Esophagus squamous epithelium (tissue), 5 donors: ENCODE measurements around the gene CROCC2. TPM values are rescaled to one million over a fixed set of nuclear protein-coding genes. Genes with fewer than 3 reads are reported as not detected.

Source experiments
- DNase-seq: peaks from one replicate; lab custom pipeline; 2025; lab: John Stamatoyannopoulos, UW
- H3K27ac ChIP-seq, 4 donors: fragments of 200-600 bp; sonication (generic); one replicate each; pipeline ENCODE4 v1.5.1; 2016 to 2019; ENCODE audit warnings: mild to moderate bottlenecking in 1 of 4
- H3K27me3 ChIP-seq, 4 donors: fragments of 200-600 bp; sonication (generic); 1 replicate in 3 of 4; 2 replicates in 1 of 4; pipeline versions ENCODE4 v1.5.1 to v1.6.0; 2017 to 2021; ENCODE audit warnings: antibody characterized with exemption in 1 of 4
- H3K36me3 ChIP-seq, 3 donors: fragments of 200-600 bp; sonication (generic); one replicate each; pipeline ENCODE4 v1.5.1; 2016 to 2019
- H3K4me1 ChIP-seq, 3 donors: fragments of 200-600 bp; sonication (generic); one replicate each; pipeline ENCODE4 v1.5.1; 2017 to 2019
- H3K4me3 ChIP-seq, 4 donors: fragments of 200-600 bp; sonication (generic); 1 replicate in 3 of 4; 2 replicates in 1 of 4; pipeline ENCODE4 v1.5.1; 2016 to 2019; ENCODE audit warnings: mild to moderate bottlenecking in 2 of 4, moderate library complexity in 1 of 4
- H3K9me3 ChIP-seq, 3 donors: fragments of 200-600 bp; sonication (generic); one replicate each; pipeline ENCODE4 v1.5.1; 2016 to 2019
- CTCF ChIP-seq, 6 experiments: fragments of 450-650 bp in 4 of 6; fragments of 200-600 bp in 2 of 6; sonication (generic) in 2 of 6; IDR thresholded peaks; one replicate each; pipeline ENCODE4 v1.5.1; 2016 to 2019; ENCODE audit warnings: antibody characterized with exemption in 6 of 6, mild to moderate bottlenecking in 4 of 6, moderate library complexity in 4 of 6
- POLR2A ChIP-seq, 4 donors: fragments of 450-650 bp; IDR thresholded peaks; one replicate each; pipeline ENCODE4 v1.6.1; 2017; ENCODE audit warnings: antibody characterized with exemption in 4 of 4, mild to moderate bottlenecking in 4 of 4, moderate library complexity in 3 of 4
- WGBS, 2 donors: methylation state at CpG; one replicate each; pipeline ENCODE4 v1.1.5; 2018; 5-methylcytosine and 5-hydroxymethylcytosine counted together
- intact Hi-C: fragments of 100-400 bp; cut with DNase I; formaldehyde crosslinking; loops from one replicate; pipeline ENCODE4 v1.15.0; 2022
- total RNA-seq, 4 donors: library from RNA; depleted of rRNA; stranded (reverse); fragments of >200 nt; gene quantifications; one replicate each; pipeline ENCODE4 v1.1.0, GENCODE V29; 2016
- donor health status: DM: yes; HTN: yes; CAD: no.

The CROCC2 gene
- total RNA-seq, 4 donors from 2014 or later = not detected

DNA sequence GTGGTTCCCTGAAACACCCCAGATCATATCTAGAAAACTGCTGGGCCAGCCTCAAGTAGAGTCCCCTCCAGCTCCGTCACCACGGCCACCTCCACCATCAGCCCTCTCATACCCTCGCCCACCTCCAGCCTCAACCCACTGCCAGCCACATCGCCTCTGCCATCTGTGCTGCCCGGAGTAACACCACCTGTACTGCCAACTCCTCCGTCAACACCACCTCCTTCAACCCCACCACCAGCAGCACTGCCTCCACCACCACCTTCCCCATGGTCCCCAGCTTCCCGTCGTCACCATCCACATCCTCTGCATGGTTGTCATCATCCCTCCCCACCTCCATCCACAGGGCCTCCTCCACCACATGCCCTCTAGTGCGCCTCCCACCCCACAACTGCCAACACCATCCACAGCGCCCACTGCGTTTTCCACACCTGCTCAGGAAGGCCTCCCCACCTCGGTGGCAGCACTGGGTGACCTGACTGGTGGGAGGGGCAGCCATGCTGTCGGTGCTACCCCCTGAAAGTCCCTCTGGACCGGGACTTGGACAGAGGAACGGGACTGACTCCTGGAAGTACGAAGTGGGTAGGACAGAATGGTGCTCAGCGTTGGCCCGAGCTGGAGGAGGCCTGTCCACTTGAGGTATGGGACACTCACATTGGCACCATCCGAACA lies 93.9 kb downstream of the CROCC2 start:
- intact Hi-C loops = no loop called here
- peaks cover 12 to 64% (median 28%) of the 10 kb centered on the region in 3 donors for H3K4me1 ChIP-seq
- H3K9me3 ChIP-seq = peaks cover 0 to 18% (median 15%) of the 10 kb centered on the region in 3 donors
- peak overlapping the region in 2 of 4 donors; percentile 33 to 91 for H3K27ac ChIP-seq
- H3K4me3 ChIP-seq = peak overlapping the region; percentile 58 to 88 (median 66)
- WGBS, 2 donors = 85 to 90% methylated on average over 15 of the region's 19 CpGs
- DNase-seq = no peak
- TF ChIP-seq POLR2A (IDR thresholded peaks at IDR 0.05) (no peak), CTCF (IDR thresholded peaks at IDR 0.05) (no peak)
- H3K36me3 ChIP-seq = peaks cover 0 to 11% (median 0%) of the 10 kb centered on the region in 3 donors
- H3K27me3 ChIP-seq = peaks cover 0 to 23% (median 0%) of the 10 kb centered on the region in 4 donors

DNA sequence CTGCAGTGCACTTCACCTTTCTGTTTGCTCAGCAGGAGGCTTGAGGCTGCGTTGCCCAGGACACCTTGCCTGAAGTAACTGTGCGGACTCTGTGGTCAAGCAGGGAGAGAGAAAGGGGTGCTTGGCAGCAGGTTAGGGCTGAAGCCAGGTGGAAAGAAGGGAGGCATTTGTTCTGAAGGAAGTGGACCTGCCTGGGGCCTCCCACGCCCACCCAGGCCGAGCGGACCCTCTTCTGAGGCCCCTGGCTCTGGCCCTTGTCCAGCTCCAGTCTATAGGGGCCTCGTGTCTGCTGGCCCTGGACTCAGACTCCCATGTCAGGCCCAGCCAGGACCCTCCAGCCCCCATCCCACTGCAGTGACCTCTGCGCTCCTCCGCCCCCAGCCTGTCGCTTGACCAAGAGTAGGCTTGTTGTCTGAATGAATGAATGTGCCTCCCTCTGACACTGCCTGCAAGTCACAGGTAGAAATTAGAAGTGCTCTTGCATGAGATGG lies 94.7 kb downstream of the CROCC2 start:
- DNase-seq = no peak
- no peak overlapping the region for H3K27ac ChIP-seq
- H3K4me1 ChIP-seq = peaks cover 12 to 55% (median 28%) of the 10 kb centered on the region in 3 donors
- intact Hi-C loops = no loop called here
- H3K27me3 ChIP-seq = peaks cover 0 to 23% (median 0%) of the 10 kb centered on the region in 4 donors
- H3K4me3 ChIP-seq = peak overlapping the region in 1 of 4 donors; percentile 88
- peaks cover 0 to 24% (median 23%) of the 10 kb centered on the region in 3 donors for H3K9me3 ChIP-seq
- H3K36me3 ChIP-seq = peaks cover 0 to 14% (median 0%) of the 10 kb centered on the region in 3 donors
- no peak for TF ChIP-seq POLR2A (IDR thresholded peaks at IDR 0.05)
- no peak for TF ChIP-seq CTCF (IDR thresholded peaks at IDR 0.05)
- WGBS, 2 donors = 80 to 91% methylated on average over 4 to 9 of the region's 9 CpGs

DNA sequence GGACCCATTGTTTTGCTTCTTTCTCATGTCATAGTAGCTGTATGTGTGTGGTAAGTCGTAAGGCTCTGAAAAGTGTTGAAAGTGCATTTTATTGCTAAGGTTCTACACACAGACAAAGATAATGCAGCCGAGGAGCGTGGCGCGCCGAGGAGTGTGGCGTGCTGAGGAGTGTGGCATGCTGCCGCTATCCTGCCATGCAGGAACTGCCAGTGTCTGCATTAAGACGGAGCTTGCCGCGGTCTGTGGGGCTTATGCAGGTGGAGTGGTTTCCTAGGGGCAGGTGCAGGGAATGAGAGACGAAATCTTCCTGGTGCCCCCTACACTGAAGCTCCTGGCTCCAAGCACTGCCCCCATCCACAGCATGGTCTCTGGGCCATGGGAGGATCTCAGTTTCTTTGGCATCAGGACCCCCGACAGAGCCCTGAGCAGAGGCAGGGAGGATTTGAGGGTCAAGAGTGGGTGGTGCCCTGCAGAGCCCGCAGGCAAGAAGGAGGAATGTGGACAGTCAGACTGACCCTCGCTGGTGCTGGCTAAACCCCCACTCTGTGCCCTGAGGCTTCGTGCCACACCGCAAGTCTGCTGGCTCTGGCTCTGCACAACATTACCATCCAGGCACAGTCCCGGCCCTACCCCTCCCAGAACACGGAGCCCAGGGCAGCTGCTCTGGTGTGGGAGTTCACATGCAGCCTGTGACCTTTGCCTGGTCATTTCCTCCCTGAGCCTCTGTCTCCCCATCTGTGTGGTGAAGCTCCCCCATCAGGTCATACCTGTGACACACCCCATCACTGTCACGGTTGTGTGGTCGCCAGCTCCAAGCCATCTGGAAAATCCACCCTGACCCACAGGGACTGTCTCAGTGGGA lies 95.5 kb downstream of the CROCC2 start:
- peaks cover 0 to 23% (median 0%) of the 10 kb centered on the region in 4 donors for H3K27me3 ChIP-seq
- intact Hi-C loops = no loop called here
- H3K9me3 ChIP-seq = peaks cover 0 to 25% (median 24%) of the 10 kb centered on the region in 3 donors
- WGBS, 2 donors = 92 to 94% methylated on average over 13 to 14 of the region's 21 CpGs
- H3K36me3 ChIP-seq = peaks cover 0 to 14% (median 0%) of the 10 kb centered on the region in 3 donors
- DNase-seq = no peak
- peak overlapping the region in 1 of 4 donors; percentile 88 for H3K4me3 ChIP-seq
- no peak for TF ChIP-seq CTCF (IDR thresholded peaks at IDR 0.05)
- TF ChIP-seq POLR2A (IDR thresholded peaks at IDR 0.05) = no peak
- H3K27ac ChIP-seq = no peak overlapping the region
- H3K4me1 ChIP-seq = peaks cover 12 to 47% (median 24%) of the 10 kb centered on the region in 3 donors

DNA sequence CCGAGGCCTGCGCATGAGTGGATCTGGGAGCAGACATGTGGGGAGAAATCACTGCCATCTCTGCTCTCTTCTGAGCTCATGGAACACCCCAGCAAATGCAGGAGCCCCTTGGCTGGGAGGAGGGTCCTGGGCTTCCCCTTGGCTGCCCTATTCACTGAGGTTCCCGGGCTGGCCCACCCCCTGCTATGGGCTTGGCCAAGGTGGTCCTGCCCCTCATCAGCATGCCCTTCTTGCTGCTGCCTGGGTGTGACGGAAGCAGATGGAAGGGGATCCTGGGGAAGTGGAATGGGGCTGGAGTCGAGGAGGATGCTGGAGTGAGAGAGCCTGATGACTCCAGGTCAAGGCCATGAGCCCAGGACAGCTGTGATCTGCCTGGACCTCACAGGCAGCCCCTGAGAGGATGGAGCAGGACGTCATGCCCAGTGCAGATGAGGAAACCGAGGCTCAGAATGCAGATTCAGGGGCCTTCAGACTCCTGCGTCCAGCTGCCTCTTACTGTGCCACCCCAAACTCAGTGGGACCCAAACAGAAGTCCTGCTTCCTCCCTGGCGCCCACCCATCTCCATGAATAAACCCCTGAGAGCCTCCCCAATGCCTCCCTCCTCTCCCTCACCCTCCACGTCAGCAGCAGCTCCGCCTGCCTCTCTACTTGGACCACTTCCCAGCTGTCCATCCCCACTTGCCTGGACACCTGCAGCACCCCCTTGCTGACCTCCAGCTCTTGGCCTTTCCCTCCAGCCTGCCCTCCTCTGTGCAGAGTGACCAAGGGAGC lies 96.3 kb downstream of the CROCC2 start:
- peaks cover 0 to 28% (median 0%) of the 10 kb centered on the region in 4 donors for H3K27me3 ChIP-seq
- peak overlapping the region in 1 of 4 donors; percentile 8 for H3K4me3 ChIP-seq
- peaks cover 0 to 25% (median 24%) of the 10 kb centered on the region in 3 donors for H3K9me3 ChIP-seq
- WGBS, 2 donors = 85 to 94% methylated on average over 7 of the region's 11 CpGs
- peaks cover 0 to 14% (median 0%) of the 10 kb centered on the region in 3 donors for H3K36me3 ChIP-seq
- no peak for DNase-seq
- H3K4me1 ChIP-seq = peaks cover 5 to 39% (median 16%) of the 10 kb centered on the region in 3 donors
- TF ChIP-seq CTCF (IDR thresholded peaks at IDR 0.05) (no peak), POLR2A (IDR thresholded peaks at IDR 0.05) (no peak)
- H3K27ac ChIP-seq = no peak overlapping the region
- intact Hi-C loops = no loop called here
